Sigmoid colon (tissue), 4 donors: ENCODE measurements around the gene ZNF212.

Source experiments
- CTCF ChIP-seq, 4 experiments: fragments of 450-650 bp in 3 of 4; fragments of 200-600 bp in 1 of 4; IDR thresholded peaks; one replicate each; pipeline ENCODE4 v1.5.1; 2016 to 2019; ENCODE audit warnings: antibody characterized with exemption in 4 of 4, mild to moderate bottlenecking in 3 of 4, moderate library complexity in 2 of 4
- POLR2A ChIP-seq, 2 donors: fragments of 450-650 bp; IDR thresholded peaks; one replicate each; pipeline ENCODE4 v1.6.1; 2016; ENCODE audit warnings: antibody characterized with exemption in 2 of 2, mild to moderate bottlenecking in 2 of 2, moderate library complexity in 2 of 2
- POLR2AphosphoS5 ChIP-seq, 4 donors: sonication (generic); formaldehyde crosslinking; IDR thresholded peaks; one replicate each; pipeline ENCODE4 v1.6.1; 2017; ENCODE audit warnings: antibody characterized with exemption in 4 of 4

GRCh38 chr7:149209518-149210269, 29.8 kb upstream of the ZNF212 start:
- TF ChIP-seq POLR2A (IDR thresholded peaks at IDR 0.05) (no peak), CTCF (IDR thresholded peaks at IDR 0.05) (peak in 1 of 4 experiments; percentile 16), POLR2AphosphoS5 (IDR thresholded peaks at IDR 0.05) (no peak)
